Liver (tissue), 9 donors: ENCODE results near the gene KLHL15. TPM values are rescaled to one million over a fixed set of nuclear protein-coding genes. Genes with fewer than 3 reads are reported as not detected.

Experiments
- DNase-seq: peaks from one replicate; pipeline ENCODE4 v3.0.0-alpha.2; 2017; ENCODE audit warnings: low spot score
- H3K27ac ChIP-seq, 2 donors: one replicate each; pipeline ENCODE4 v1.7.0; 2013; ENCODE audit warnings: inconsistent platforms in 2 of 2, low read length in 2 of 2, control low read depth in 1 of 2, low read depth in 1 of 2, mild to moderate bottlenecking in 1 of 2
- H3K27me3 ChIP-seq, 4 donors: one replicate each; pipeline versions ENCODE4 v1.6.1 to v1.7.0; 2013; ENCODE audit warnings: low read length in 3 of 4, inconsistent platforms in 1 of 4, mild to moderate bottlenecking in 1 of 4, moderate library complexity in 1 of 4; ENCODE audit not compliant: control insufficient read depth in 4 of 4, insufficient read depth in 4 of 4
- H3K36me3 ChIP-seq, 4 donors: one replicate each; pipeline versions ENCODE4 v1.6.1 to v1.7.0; 2013; ENCODE audit warnings: low read length in 3 of 4, mild to moderate bottlenecking in 3 of 4, low read depth in 1 of 4, moderate library complexity in 1 of 4; ENCODE audit not compliant: control insufficient read depth in 4 of 4, insufficient read depth in 3 of 4
- H3K4me1 ChIP-seq, 4 donors: one replicate each; pipeline versions ENCODE4 v1.6.1 to v1.7.0; 2013; ENCODE audit warnings: low read length in 3 of 4, mild to moderate bottlenecking in 3 of 4, moderate library complexity in 1 of 4; ENCODE audit not compliant: control insufficient read depth in 4 of 4, insufficient read depth in 4 of 4
- H3K4me3 ChIP-seq, 3 donors: one replicate each; pipeline versions ENCODE4 v1.6.1 to v1.7.0; 2013; ENCODE audit warnings: low read length in 3 of 3, control low read depth in 1 of 3, low read depth in 1 of 3, mild to moderate bottlenecking in 1 of 3
- H3K9ac ChIP-seq, 2 donors: one replicate each; pipeline ENCODE4 v1.7.0; 2013; ENCODE audit warnings: low read length in 2 of 2, mild to moderate bottlenecking in 2 of 2, moderate library complexity in 2 of 2, control low read depth in 1 of 2, low read depth in 1 of 2
- H3K9me3 ChIP-seq, 4 donors: one replicate each; pipeline versions ENCODE4 v1.6.1 to v1.7.0; 2013; ENCODE audit warnings: low read length in 3 of 4; ENCODE audit not compliant: control insufficient read depth in 4 of 4
- ATF3 ChIP-seq: IDR thresholded peaks from 2 replicates; pipeline ENCODE4 v1.6.1; 2016; ENCODE audit warnings: antibody characterized with exemption
- CTCF ChIP-seq: fragments of 150-350 bp; IDR thresholded peaks from 2 replicates; pipeline ENCODE4 v1.5.1; 2017; ENCODE audit warnings: improper control_type of control experiment, low read depth, low read length; ENCODE audit not compliant: missing input control
- EGR1 ChIP-seq, 2 donors: IDR thresholded peaks; 2 replicates each; pipeline ENCODE4 v1.6.1; 2016 to 2018; ENCODE audit warnings: antibody characterized with exemption in 2 of 2, low read depth in 2 of 2
- FOXA1 ChIP-seq: IDR thresholded peaks from 2 replicates; pipeline ENCODE4 v1.6.1; 2016; ENCODE audit warnings: antibody characterized with exemption
- FOXA2 ChIP-seq: IDR thresholded peaks from 2 replicates; pipeline ENCODE4 v1.6.1; 2016; ENCODE audit warnings: antibody characterized with exemption
- GABPA ChIP-seq, 2 donors: IDR thresholded peaks in 1 of 2; conservative IDR thresholded peaks in 1 of 2; 2 replicates each; pipeline ENCODE4 v1.6.1; 2016; ENCODE audit warnings: antibody characterized with exemption in 2 of 2, mild to moderate bottlenecking in 1 of 2, moderate library complexity in 1 of 2
- HNF4A ChIP-seq, 2 donors: conservative IDR thresholded peaks; 2 replicates each; pipeline ENCODE4 v1.6.1; 2016; ENCODE audit warnings: antibody characterized with exemption in 2 of 2, mild to moderate bottlenecking in 2 of 2
- HNF4G ChIP-seq: IDR thresholded peaks from 2 replicates; pipeline ENCODE4 v1.6.1; 2016; ENCODE audit warnings: antibody characterized with exemption
- JUND ChIP-seq, 2 donors: IDR thresholded peaks; 2 replicates each; pipeline ENCODE4 v1.6.1; 2016; ENCODE audit warnings: antibody characterized with exemption in 2 of 2
- MAX ChIP-seq: IDR thresholded peaks from 2 replicates; pipeline ENCODE4 v1.6.1; 2016; ENCODE audit warnings: antibody characterized with exemption
- NR2F2 ChIP-seq: IDR thresholded peaks from 2 replicates; pipeline ENCODE4 v1.6.1; 2016; ENCODE audit warnings: antibody characterized with exemption
- RAD21 ChIP-seq, 2 donors: IDR thresholded peaks; 2 replicates each; pipeline ENCODE4 v1.6.1; 2016; ENCODE audit warnings: antibody characterized with exemption in 2 of 2, mild to moderate bottlenecking in 2 of 2
- RXRA ChIP-seq, 2 donors: IDR thresholded peaks; 2 replicates each; pipeline ENCODE4 v1.6.1; 2017 to 2018; ENCODE audit warnings: antibody characterized with exemption in 2 of 2, mild to moderate bottlenecking in 1 of 2
- SP1 ChIP-seq: IDR thresholded peaks from 2 replicates; pipeline ENCODE4 v1.6.1; 2018; ENCODE audit warnings: antibody characterized with exemption, mild to moderate bottlenecking
- TAF1 ChIP-seq: conservative IDR thresholded peaks from 2 replicates; pipeline ENCODE4 v1.6.1; 2016; ENCODE audit warnings: antibody characterized with exemption, mild to moderate bottlenecking
- YY1 ChIP-seq: IDR thresholded peaks from 2 replicates; pipeline ENCODE4 v1.6.1; 2016; ENCODE audit warnings: antibody characterized with exemption, mild to moderate bottlenecking
- ZBTB33 ChIP-seq: IDR thresholded peaks from 2 replicates; pipeline ENCODE4 v1.6.1; 2016; ENCODE audit warnings: antibody characterized with exemption
- WGBS: extraction: QIAGEN DNeasy Blood & Tissue Kit; methylation state at CpG from one replicate; pipeline ENCODE4 v1.1.7; 2013; 5-methylcytosine and 5-hydroxymethylcytosine counted together
- polyA plus RNA-seq, 2 donors: library from polyadenylated mRNA; stranded (reverse) in 1 of 2; unstranded in 1 of 2; fragments of 200-250 nt in 1 of 2; fragments of >200 nt in 1 of 2; fragmentation: Nextera tagmentation in 1 of 2; extraction: Ambion mirVana in 1 of 2; gene quantifications; one replicate each; pipeline versions ENCODE4 v1.2.1 to v1.2.3, GENCODE V29; 2013 to 2015
- total RNA-seq, 2 donors: library from RNA; depleted of rRNA; stranded (reverse); fragments of >200 nt; gene quantifications; one replicate each; pipeline ENCODE4 v1.2.3, GENCODE V29; 2014
- donor health status: healthy.
- donor health status: healthy.
- donor health status: healthy.
- donor health status: healthy.
- donor health status: healthy.

KLHL15 gene
- total and polyA plus RNA-seq, 4 donors = 1.4 to 10.6 (median 6.1) TPM

GRCh38 chrX:23945206-23945605, 81.8 kb downstream of the KLHL15 start (continued):
- TF ChIP-seq TAF1 (no peak), RXRA (IDR thresholded peaks at IDR 0.05) (no peak), ATF3 (no peak), MAX (no peak), EGR1 (IDR thresholded peaks at IDR 0.05; ENCODE audit: low read depth in 2 of 2) (no peak), HNF4G (no peak), JUND (IDR thresholded peaks at IDR 0.05) (no peak)

GRCh38 chrX:23944234-23944633, 82.8 kb downstream of the KLHL15 start:
- Histone ChIP-seq H3K9me3 (no peaks in the 10 kb centered on the region), H3K36me3 (no peaks in the 10 kb centered on the region), H3K9ac (no peak overlapping the region), H3K27me3 (peaks cover 0 to 2% (median 0%) of the 10 kb centered on the region in 4 donors), H3K4me1 (no peaks in the 10 kb centered on the region), H3K27ac (no peak overlapping the region), H3K4me3 (no peak overlapping the region)
- 62% methylated on average over 1 of the region's 1 CpG for WGBS
- no peak for DNase-seq
- no peak for TF ChIP-seq NR2F2

GRCh38 chrX:23939203-23939602, 87.8 kb downstream of the KLHL15 start:
- 83% methylated on average over 1 of the region's 1 CpG for WGBS
- TF ChIP-seq ZBTB33 (no peak), RAD21 (IDR thresholded peaks at IDR 0.05) (no peak), FOXA2 (no peak), RXRA (IDR thresholded peaks at IDR 0.05) (no peak), MAX (no peak), SP1 (no peak), FOXA1 (no peak)
- DNase-seq = no peak

GRCh38 chrX:23938690-23939089, 88.3 kb downstream of the KLHL15 start:
- Histone ChIP-seq H3K27ac (no peak overlapping the region), H3K9me3 (no peaks in the 10 kb centered on the region), H3K4me3 (no peak overlapping the region), H3K27me3 (peaks cover 0 to 3% (median 0%) of the 10 kb centered on the region in 4 donors), H3K9ac (no peak overlapping the region), H3K4me1 (no peaks in the 10 kb centered on the region), H3K36me3 (no peaks in the 10 kb centered on the region)
- TF ChIP-seq YY1 (no peak), RAD21 (IDR thresholded peaks at IDR 0.05) (no peak), NR2F2 (no peak), FOXA2 (no peak), MAX (no peak), HNF4A (conservative IDR thresholded peaks at IDR 0.05) (no peak), GABPA (IDR thresholded peaks at IDR 0.05 in 1 of 2, conservative IDR thresholded peaks at IDR 0.05 in 1 of 2) (no peak), CTCF (no peak)
- DNase-seq = no peak
- 87% methylated on average over 1 of the region's 1 CpG for WGBS

More at GRCh38 chrX:23939203-23939602, 87.8 kb downstream of the KLHL15 start:
- H3K27ac ChIP-seq = no peak overlapping the region
- no peak overlapping the region for H3K9ac ChIP-seq
- H3K27me3 ChIP-seq = peaks cover 0 to 3% (median 0%) of the 10 kb centered on the region in 4 donors
- H3K4me1 ChIP-seq = no peaks in the 10 kb centered on the region
- no peaks in the 10 kb centered on the region for H3K36me3 ChIP-seq
- no peaks in the 10 kb centered on the region for H3K9me3 ChIP-seq
- H3K4me3 ChIP-seq = no peak overlapping the region
